GM18951 (cell line): ENCODE results near the gene FBXW4.

Experiments used
- POLR2A ChIP-seq: IDR thresholded peaks from 4 replicates; pipeline ENCODE4 v1.6.1; 2011; ENCODE audit warnings: mild to moderate bottlenecking; ENCODE audit not compliant: insufficient read length, insufficient read depth; ENCODE audit errors: extremely low read depth
- in situ Hi-C: fragments of 300-500 bp; cut with MboI; formaldehyde crosslinking; loops from one replicate; pipeline ENCODE4 v1.12.0; 2022; ENCODE audit warnings: low sequenced_read_pairs, mixed read lengths, inconsistent platforms; ENCODE audit not compliant: unreplicated experiment

FBXW4 gene

GRCh38 chr10:101575580-101576210 lies 119.3 kb downstream of the FBXW4 start:
- in situ Hi-C loops: no loop called here
- no peak for TF ChIP-seq POLR2A

DNA sequence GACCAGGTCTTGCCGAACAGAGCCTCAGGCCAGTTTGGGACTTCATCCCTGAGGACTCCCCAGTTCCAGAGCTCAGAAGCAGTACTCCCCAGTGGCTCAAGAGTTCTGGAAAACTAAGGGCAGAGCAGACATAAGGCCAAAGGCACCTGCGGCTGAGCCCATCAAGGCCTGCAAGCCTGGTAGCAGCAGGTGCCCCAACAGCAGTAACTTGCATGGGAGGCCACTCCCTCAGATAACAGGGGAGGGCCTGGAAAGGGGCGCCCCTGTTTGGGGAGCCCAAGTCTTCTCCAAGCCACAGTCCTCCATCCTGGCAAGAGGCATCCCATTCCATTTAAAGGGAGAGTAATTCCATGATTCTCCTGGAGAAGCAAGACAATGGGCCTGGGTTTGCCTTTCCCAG lies 119.9 kb downstream of the FBXW4 start:
- no peak for TF ChIP-seq POLR2A
- in situ Hi-C loops: no loop called here

- in situ Hi-C loops: no loop called here
- no peak for TF ChIP-seq POLR2A
These were observed 120.9 kb downstream of the FBXW4 start for GRCh38 chr10:101573885-101574753.

DNA sequence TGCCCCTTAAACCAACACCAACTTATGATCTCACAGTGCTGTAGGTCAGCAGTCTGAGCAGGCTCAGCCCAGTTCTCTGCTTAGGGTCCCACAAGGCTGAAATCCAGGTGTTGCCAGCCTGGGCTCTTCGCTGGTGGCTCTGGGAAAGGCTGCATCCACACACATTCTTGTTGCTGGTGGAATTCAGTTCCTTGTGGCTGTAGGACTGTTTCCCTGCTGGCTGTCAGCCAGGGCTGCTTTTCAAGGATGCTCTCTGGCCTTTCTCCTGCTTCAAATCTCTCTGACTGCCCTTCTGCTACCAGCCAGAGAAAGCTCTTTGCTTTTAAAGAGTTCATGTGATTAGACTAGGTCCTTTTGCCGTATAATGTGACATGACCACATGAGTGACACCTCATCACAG lies 122.2 kb downstream of the FBXW4 start:
- TF ChIP-seq POLR2A: no peak
- in situ Hi-C loops: no loop called here

DNA sequence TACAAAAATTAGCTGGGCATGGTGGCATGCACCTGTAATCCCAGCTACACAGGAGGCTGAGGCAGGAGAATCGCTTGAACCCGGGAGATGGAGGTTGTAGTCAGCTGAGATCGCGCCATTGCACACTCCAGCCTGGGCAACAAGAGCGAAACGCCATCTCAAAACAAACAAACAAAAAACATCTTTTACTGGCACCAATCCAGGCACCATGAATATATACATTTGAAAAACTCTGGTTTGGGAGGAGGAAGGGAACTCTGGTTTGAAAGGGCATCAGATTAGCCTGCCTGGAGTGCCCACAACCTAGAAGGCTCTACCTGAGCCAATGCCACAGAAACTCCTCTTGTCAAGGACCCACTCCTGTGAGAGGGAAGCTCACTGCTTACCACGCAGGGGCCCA lies 122.8 kb downstream of the FBXW4 start:
- in situ Hi-C loops: no loop called here
- no peak for TF ChIP-seq POLR2A

DNA sequence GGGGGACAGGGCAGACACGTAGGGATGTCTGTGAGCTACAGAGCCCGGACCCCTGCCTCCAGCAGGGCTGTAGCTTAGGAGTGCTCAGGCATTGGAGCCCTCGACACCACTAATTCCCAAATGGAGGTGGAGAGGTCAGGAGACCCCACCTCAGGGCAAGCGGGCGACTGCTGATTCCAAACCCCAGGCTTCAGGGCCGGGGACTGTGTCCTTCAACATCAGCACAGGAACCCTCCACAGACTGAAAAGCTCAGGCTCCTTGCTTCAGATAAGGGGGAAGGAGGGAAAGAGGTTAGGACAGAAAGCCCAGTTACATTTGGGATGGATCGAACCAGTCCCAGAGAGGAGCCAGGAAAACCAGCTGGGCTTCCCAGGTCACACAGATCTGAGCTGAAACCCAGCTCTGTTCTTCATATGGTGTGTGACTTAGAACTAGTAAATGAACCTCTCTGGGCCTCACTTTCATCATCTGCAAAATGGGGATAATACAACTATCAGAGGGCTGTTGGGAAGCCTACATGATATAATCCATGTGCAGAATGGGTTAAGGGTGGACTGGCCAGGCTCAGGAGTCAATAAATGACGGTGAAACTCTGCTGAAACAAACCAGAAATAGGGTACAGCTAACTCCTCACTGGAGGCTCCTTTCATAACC lies 123.6 kb downstream of the FBXW4 start:
- in situ Hi-C loops: no loop called here

DNA sequence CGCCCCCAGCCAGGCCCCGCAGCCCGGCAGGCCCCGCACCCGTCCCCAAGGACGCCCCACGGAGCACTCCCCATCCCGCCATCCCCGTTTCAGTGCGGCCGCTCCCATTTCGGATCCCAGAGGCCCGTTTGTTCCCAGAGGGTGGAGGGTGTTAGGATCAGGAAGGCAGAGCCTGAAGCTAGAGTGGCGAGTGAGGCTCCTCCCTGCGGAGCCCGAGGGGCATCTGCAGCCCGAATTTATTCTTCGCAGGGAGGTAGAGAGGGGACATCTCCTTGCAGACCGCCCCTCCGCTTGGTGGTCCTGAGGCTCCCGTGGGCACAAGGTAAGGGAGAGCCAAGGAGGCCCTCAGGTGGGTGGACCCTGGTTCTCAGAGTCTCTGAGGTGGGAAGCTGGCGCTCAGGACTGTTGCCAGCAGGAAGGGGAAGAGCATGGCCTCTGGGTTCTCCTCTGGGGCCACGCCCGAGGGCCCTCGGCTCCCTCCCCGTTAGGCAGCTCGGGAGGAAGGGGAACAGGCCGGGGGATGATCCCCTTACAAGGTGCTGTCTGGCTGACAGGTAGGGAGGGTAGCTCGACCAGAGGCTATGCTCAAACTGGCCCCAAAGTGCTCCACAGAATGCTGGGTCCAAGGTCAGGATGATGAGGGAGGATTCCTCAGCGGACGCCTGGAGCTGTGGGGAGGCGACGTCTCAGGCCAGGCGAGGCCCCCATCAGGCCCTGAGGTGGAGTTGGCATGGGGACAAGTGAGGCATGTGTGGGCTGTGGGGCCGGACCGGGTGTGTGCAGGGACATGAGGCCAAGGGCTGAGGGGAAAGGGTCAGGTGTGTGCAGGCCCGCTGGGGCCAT lies 124.3 kb downstream of the FBXW4 start:
- TF ChIP-seq POLR2A: no peak
- in situ Hi-C loops: no loop called here

More for the DNA sequence above, 123.6 kb downstream of the FBXW4 start:
- TF ChIP-seq POLR2A: no peak

DNA sequence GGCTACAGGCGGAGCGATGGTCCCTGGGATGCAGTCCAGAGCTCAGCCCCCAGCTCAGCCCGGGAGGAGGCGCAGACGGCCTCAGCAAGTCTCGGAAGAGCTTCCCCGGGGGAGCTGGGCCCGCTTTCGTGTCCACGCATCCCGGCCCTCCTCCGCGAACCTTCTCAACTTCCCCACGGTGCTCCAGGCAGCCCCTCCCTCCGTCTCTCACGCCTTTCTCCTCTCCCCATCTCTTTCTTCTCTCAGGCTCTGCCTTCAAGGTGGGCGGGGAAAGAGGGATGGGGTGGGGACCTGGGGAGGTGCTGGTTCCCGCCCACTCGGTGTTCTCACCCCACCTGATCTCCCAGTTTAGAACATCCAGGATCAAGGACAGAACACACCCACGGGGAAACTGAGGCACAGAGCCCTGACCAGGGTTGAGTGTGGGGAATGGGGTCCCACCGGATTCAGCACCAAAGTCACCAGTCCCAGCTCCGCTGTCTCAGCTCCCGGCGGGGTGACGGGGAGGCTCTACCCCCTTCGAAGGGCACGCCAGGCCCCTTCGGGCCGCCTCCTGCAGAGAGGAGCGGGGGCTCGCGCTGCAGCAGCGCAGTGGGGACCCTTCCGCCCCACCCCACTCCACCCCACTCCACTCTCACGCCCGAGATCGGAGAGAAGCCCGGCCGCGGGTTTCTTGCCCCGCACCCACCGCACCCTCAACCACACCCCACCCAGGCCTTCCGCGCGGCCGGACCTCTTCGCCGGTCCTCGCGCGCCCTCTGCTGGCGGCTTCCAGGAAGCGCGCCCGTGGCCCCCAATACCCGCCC lies 125.1 kb downstream of the FBXW4 start:
- in situ Hi-C loops: loop anchor here (5.0 kb wide), 1 partner anchor 353 kb away; no protein-coding TSS in a partner anchor
- no peak for TF ChIP-seq POLR2A

GRCh38 chr10:101569323-101569621 lies 125.7 kb downstream of the FBXW4 start:
- no peak for TF ChIP-seq POLR2A
- in situ Hi-C loops: loop anchor here (5.0 kb wide), 1 partner anchor 352 kb away; no protein-coding TSS in a partner anchor

GRCh38 chr10:101568054-101568745 lies 126.8 kb downstream of the FBXW4 start:
- in situ Hi-C loops: loop anchor here (5.0 kb wide), 1 partner anchor 351 kb away; no protein-coding TSS in a partner anchor
- no peak for TF ChIP-seq POLR2A

GRCh38 chr10:101567165-101568006 lies 127.6 kb downstream of the FBXW4 start:
- in situ Hi-C loops: loop anchor here (5.0 kb wide), 1 partner anchor 350 kb away; no protein-coding TSS in a partner anchor
- no peak for TF ChIP-seq POLR2A
